Peyer's patch (tissue), 4 donors: ENCODE results near the gene PSPC1. TPM values are rescaled to one million over a fixed set of nuclear protein-coding genes. Genes with fewer than 3 reads are reported as not detected.
"Not testable (repeated sequence)": the region's sequence is repeated elsewhere in the genome, so short reads cannot be mapped to it uniquely, and the experiment has no call there.

Experiments
- DNase-seq, 3 donors: peaks; one replicate each; pipeline ENCODE4 v3.0.0-alpha.2; 2017 to 2019
- H3K27ac ChIP-seq, 4 donors: fragments of 200-600 bp; sonication (generic); one replicate each; pipeline ENCODE4 v1.5.1; 2016 to 2019
- H3K27me3 ChIP-seq, 2 donors: fragments of 200-600 bp; sonication (generic); one replicate each; pipeline ENCODE4 v1.5.1; 2019
- H3K36me3 ChIP-seq, 3 donors: fragments of 200-600 bp; sonication (generic); one replicate each; pipeline ENCODE4 v1.5.1; 2016 to 2019
- H3K4me1 ChIP-seq, 4 donors: fragments of 200-600 bp; sonication (generic); one replicate each; pipeline ENCODE4 v1.5.1; 2016 to 2019
- H3K4me3 ChIP-seq, 4 donors: fragments of 200-600 bp; sonication (generic); 1 replicate in 3 of 4; 2 replicates in 1 of 4; pipeline ENCODE4 v1.5.1; 2016 to 2019; ENCODE audit warnings: mild to moderate bottlenecking in 1 of 4
- H3K9me3 ChIP-seq, 4 donors: fragments of 200-600 bp; sonication (generic); one replicate each; pipeline ENCODE4 v1.5.1; 2016 to 2019; ENCODE audit warnings: mild to moderate bottlenecking in 1 of 4
- CTCF ChIP-seq, 6 experiments: fragments of 450-650 bp in 4 of 6; fragments of 200-600 bp in 2 of 6; sonication (generic) in 1 of 6; IDR thresholded peaks; one replicate each; pipeline ENCODE4 v1.5.1; 2017 to 2019; ENCODE audit warnings: antibody characterized with exemption in 6 of 6, mild to moderate bottlenecking in 3 of 6, moderate library complexity in 1 of 6
- POLR2A ChIP-seq, 2 donors: fragments of 450-650 bp; IDR thresholded peaks; one replicate each; pipeline ENCODE4 v1.5.1; 2017; ENCODE audit warnings: antibody characterized with exemption in 2 of 2, mild to moderate bottlenecking in 2 of 2, moderate library complexity in 2 of 2
- total RNA-seq, 4 donors: library from RNA; depleted of rRNA; stranded (reverse); fragments of >200 nt; gene quantifications; one replicate each; pipeline ENCODE4 v1.1.0, GENCODE V29; 2016

PSPC1 gene
- 100 to 1,000 TPM in 1 of 4 donors, 10 to 100 TPM in 3; 39.6 to 337 (median 67.3) TPM for total RNA-seq

- peak; percentile 69 to 90 for TF ChIP-seq POLR2A (IDR thresholded peaks at IDR 0.05)
- not testable (repeated sequence) for H3K36me3 ChIP-seq, H3K9me3 ChIP-seq, H3K4me1 ChIP-seq, H3K27me3 ChIP-seq
- H3K4me3 ChIP-seq, result peak within 1 kb of the TSS; percentile 76 to 90 (median 85)
- peak; percentile 91 to 98 (median 96) for DNase-seq
- H3K27ac ChIP-seq, result peak within 1 kb of the TSS; percentile 88 to 95 (median 91)
Observed at GRCh38 chr13:19782727-19783682, at the start of gene PSPC1. Gene PSPC1 (minus strand): TSS chr13:19782945. CDS start chr13:19782757, 188 bp downstream.

- Histone ChIP-seq H3K27ac (no peak overlapping the region), H3K9me3 (no peaks in the 10 kb centered on the region), H3K27me3 (no peaks in the 10 kb centered on the region), H3K4me3 (no peak overlapping the region), H3K4me1 (no peaks in the 10 kb centered on the region), H3K36me3 (peaks cover 0 to 51% (median 0%) of the 10 kb centered on the region in 3 donors)
- DNase-seq, result no peak
- no peak for TF ChIP-seq CTCF (IDR thresholded peaks at IDR 0.05)
- TF ChIP-seq POLR2A (IDR thresholded peaks at IDR 0.05), result no peak
Observed at GRCh38 chr13:19822673-19823072, 39.9 kb upstream of the PSPC1 start.

- Histone ChIP-seq H3K27me3 (no peaks in the 10 kb centered on the region), H3K4me3 (no peak overlapping the region), H3K9me3 (no peaks in the 10 kb centered on the region), H3K4me1 (no peaks in the 10 kb centered on the region), H3K27ac (no peak overlapping the region), H3K36me3 (peaks cover 0 to 26% (median 0%) of the 10 kb centered on the region in 3 donors)
- DNase-seq, result peak in 2 of 3 donors; percentile 48 to 51
- TF ChIP-seq POLR2A (IDR thresholded peaks at IDR 0.05) (no peak), CTCF (IDR thresholded peaks at IDR 0.05) (peak in 4 of 6 experiments; percentile 7 to 25 (median 18))
Observed at GRCh38 chr13:19818223-19818842, 35.6 kb upstream of the PSPC1 start.

GRCh38 chr13:19817510-19818158 is 34.9 kb upstream of the PSPC1 start:
- Histone ChIP-seq H3K36me3 (peaks cover 0 to 23% (median 0%) of the 10 kb centered on the region in 3 donors), H3K27me3 (no peaks in the 10 kb centered on the region), H3K4me3 (no peak overlapping the region), H3K4me1 (no peaks in the 10 kb centered on the region), H3K27ac (no peak overlapping the region), H3K9me3 (no peaks in the 10 kb centered on the region)
- peak in 1 of 3 donors; percentile 9 for DNase-seq
- TF ChIP-seq CTCF (IDR thresholded peaks at IDR 0.05), result no peak
- TF ChIP-seq POLR2A (IDR thresholded peaks at IDR 0.05), result no peak

GRCh38 chr13:19817106-19817505 is 34.4 kb upstream of the PSPC1 start:
- TF ChIP-seq POLR2A (IDR thresholded peaks at IDR 0.05) (no peak), CTCF (IDR thresholded peaks at IDR 0.05) (no peak)
- Histone ChIP-seq H3K9me3 (no peaks in the 10 kb centered on the region), H3K27ac (no peak overlapping the region), H3K4me3 (no peak overlapping the region), H3K27me3 (no peaks in the 10 kb centered on the region), H3K4me1 (no peaks in the 10 kb centered on the region), H3K36me3 (peaks cover 0 to 20% (median 0%) of the 10 kb centered on the region in 3 donors)
- no peak for DNase-seq

GRCh38 chr13:19815842-19816241 is 33.1 kb upstream of the PSPC1 start:
- H3K4me3 ChIP-seq, H3K27me3 ChIP-seq, H3K9me3 ChIP-seq, H3K4me1 ChIP-seq, H3K27ac ChIP-seq: not testable (repeated sequence)
- peaks cover 0 to 14% (median 0%) of the 10 kb centered on the region in 3 donors for H3K36me3 ChIP-seq
- DNase-seq, result peak in 1 of 3 donors; percentile 7
